ENCODE measurements around the gene IGFBP4. TPM values are rescaled to one million over a fixed set of nuclear protein-coding genes. Genes with fewer than 3 reads are reported as not detected.

Gene IGFBP4
- total and polyA plus RNA-seq, 2 of the 13 experiments (the other 11 are each of a cell fraction or from before 2014, with no cell fraction given): 4.1 to 49.0 TPM

- TF ChIP-seq ZNF33A (CRISPR knock-in tag; IDR thresholded peaks at IDR 0.05; ENCODE audit: borderline replicate concordance) (no peak), ZNF124 (CRISPR knock-in tag; IDR thresholded peaks at IDR 0.05) (peak; percentile 83; the same call in 1 of the 2 replicates), SALL1 (CRISPR knock-in tag; IDR thresholded peaks at IDR 0.05) (peak; percentile 95), ZNF839 (CRISPR knock-in tag; IDR thresholded peaks at IDR 0.05; ENCODE audit: borderline replicate concordance) (no peak), E2F5 (CRISPR knock-in tag; conservative IDR thresholded peaks at IDR 0.05) (no peak), PHF8 (CRISPR knock-in tag; IDR thresholded peaks at IDR 0.05) (peak; percentile 33; the same call in 1 of the 2 replicates), REPIN1 (CRISPR knock-in tag; IDR thresholded peaks at IDR 0.05; ENCODE audit: borderline replicate concordance, low read depth) (no peak; the same call in 1 of the 2 replicates), MBD4 (IDR thresholded peaks at IDR 0.05; ENCODE audit: borderline replicate concordance, low read length) (no peak), ERF (CRISPR knock-in tag; IDR thresholded peaks at IDR 0.05) (peak; percentile 93), ZNF558 (CRISPR knock-in tag; IDR thresholded peaks at IDR 0.05; ENCODE audit: borderline replicate concordance) (no peak), ZHX2 (IDR thresholded peaks at IDR 0.05; ENCODE audit: low read depth) (no peak), ZHX2 (CRISPR knock-in tag; IDR thresholded peaks at IDR 0.05; ENCODE audit: borderline replicate concordance) (no peak), KLF15 (CRISPR knock-in tag; IDR thresholded peaks at IDR 0.05; ENCODE audit: borderline replicate concordance) (no peak), ETV5 (CRISPR knock-in tag; IDR thresholded peaks at IDR 0.05; ENCODE audit: borderline replicate concordance) (peak; percentile 63; the same call in 1 of the 2 replicates), BHLHE40 (IDR thresholded peaks at IDR 0.05; ENCODE audit: low read length) (peak; percentile 88)
- TF ChIP-seq, protein P1, sequence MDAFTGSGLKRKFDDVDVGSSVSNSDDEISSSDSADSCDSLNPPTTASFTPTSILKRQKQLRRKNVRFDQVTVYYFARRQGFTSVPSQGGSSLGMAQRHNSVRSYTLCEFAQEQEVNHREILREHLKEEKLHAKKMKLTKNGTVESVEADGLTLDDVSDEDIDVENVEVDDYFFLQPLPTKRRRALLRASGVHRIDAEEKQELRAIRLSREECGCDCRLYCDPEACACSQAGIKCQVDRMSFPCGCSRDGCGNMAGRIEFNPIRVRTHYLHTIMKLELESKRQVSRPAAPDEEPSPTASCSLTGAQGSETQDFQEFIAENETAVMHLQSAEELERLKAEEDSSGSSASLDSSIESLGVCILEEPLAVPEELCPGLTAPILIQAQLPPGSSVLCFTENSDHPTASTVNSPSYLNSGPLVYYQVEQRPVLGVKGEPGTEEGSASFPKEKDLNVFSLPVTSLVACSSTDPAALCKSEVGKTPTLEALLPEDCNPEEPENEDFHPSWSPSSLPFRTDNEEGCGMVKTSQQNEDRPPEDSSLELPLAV (CRISPR knock-in tag; conservative IDR thresholded peaks at IDR 0.05; ENCODE audit: low read depth): no peak
- TF ChIP-seq, protein P2, sequence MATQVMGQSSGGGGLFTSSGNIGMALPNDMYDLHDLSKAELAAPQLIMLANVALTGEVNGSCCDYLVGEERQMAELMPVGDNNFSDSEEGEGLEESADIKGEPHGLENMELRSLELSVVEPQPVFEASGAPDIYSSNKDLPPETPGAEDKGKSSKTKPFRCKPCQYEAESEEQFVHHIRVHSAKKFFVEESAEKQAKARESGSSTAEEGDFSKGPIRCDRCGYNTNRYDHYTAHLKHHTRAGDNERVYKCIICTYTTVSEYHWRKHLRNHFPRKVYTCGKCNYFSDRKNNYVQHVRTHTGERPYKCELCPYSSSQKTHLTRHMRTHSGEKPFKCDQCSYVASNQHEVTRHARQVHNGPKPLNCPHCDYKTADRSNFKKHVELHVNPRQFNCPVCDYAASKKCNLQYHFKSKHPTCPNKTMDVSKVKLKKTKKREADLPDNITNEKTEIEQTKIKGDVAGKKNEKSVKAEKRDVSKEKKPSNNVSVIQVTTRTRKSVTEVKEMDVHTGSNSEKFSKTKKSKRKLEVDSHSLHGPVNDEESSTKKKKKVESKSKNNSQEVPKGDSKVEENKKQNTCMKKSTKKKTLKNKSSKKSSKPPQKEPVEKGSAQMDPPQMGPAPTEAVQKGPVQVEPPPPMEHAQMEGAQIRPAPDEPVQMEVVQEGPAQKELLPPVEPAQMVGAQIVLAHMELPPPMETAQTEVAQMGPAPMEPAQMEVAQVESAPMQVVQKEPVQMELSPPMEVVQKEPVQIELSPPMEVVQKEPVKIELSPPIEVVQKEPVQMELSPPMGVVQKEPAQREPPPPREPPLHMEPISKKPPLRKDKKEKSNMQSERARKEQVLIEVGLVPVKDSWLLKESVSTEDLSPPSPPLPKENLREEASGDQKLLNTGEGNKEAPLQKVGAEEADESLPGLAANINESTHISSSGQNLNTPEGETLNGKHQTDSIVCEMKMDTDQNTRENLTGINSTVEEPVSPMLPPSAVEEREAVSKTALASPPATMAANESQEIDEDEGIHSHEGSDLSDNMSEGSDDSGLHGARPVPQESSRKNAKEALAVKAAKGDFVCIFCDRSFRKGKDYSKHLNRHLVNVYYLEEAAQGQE (IDR thresholded peaks at IDR 0.05; ENCODE audit: borderline replicate concordance in 1 of 2, low read depth in 1 of 2, low read length in 2 of 2): no peak
Observed at GRCh38 chr17:40448639-40449261, 5.5 kb downstream of the IGFBP4 start (continued).

Data from HepG2 (cell line).